Measurements from ENCODE around the gene KRTAP5-7.
"Not testable (repeated sequence)": the region's sequence is repeated elsewhere in the genome, so short reads cannot be mapped to it uniquely, and the experiment has no call there.

KRTAP5-7 gene

GRCh38 chr11:71526796-71527575 lies at the start of gene KRTAP5-7:
Gene KRTAP5-7 (plus strand): TSS chr11:71527267. CDS start chr11:71527301, 34 bp downstream.
- not testable (repeated sequence) for DNase-seq

- DNase-seq: no peak
Observed at GRCh38 chr11:71477641-71478527, 49.2 kb upstream of the KRTAP5-7 start.

GRCh38 chr11:71478528-71478840 lies 48.6 kb upstream of the KRTAP5-7 start:
- no peak for DNase-seq

GRCh38 chr11:71481101-71481960 lies 45.7 kb upstream of the KRTAP5-7 start:
- no peak for DNase-seq

- no peak for DNase-seq
Observed at GRCh38 chr11:71482216-71482615, 44.9 kb upstream of the KRTAP5-7 start.

- no peak for DNase-seq
Observed at GRCh38 chr11:71482746-71483364, 44.2 kb upstream of the KRTAP5-7 start.

GRCh38 chr11:71483692-71484091 lies 43.4 kb upstream of the KRTAP5-7 start:
- no peak for DNase-seq

GRCh38 chr11:71484248-71485062 lies 42.6 kb upstream of the KRTAP5-7 start:
- DNase-seq: no peak

GRCh38 chr11:71485063-71485399 lies 42.0 kb upstream of the KRTAP5-7 start:
- no peak for DNase-seq

GRCh38 chr11:71485466-71485865 lies 41.6 kb upstream of the KRTAP5-7 start:
- DNase-seq: no peak

- no peak for DNase-seq
Observed at GRCh38 chr11:71486320-71486719, 40.7 kb upstream of the KRTAP5-7 start.

- no peak for DNase-seq
Observed at GRCh38 chr11:71488681-71489270, 38.3 kb upstream of the KRTAP5-7 start.

GRCh38 chr11:71489311-71490043 lies 37.6 kb upstream of the KRTAP5-7 start:
- no peak for DNase-seq

GRCh38 chr11:71490044-71490730 lies 36.9 kb upstream of the KRTAP5-7 start:
- DNase-seq: no peak

- no peak for DNase-seq
Observed at GRCh38 chr11:71490731-71491390, 36.2 kb upstream of the KRTAP5-7 start.

- no peak for DNase-seq
Observed at GRCh38 chr11:71491531-71491930, 35.5 kb upstream of the KRTAP5-7 start.

GRCh38 chr11:71491940-71492339 lies 35.1 kb upstream of the KRTAP5-7 start:
- no peak for DNase-seq

GRCh38 chr11:71495286-71496230 lies 31.5 kb upstream of the KRTAP5-7 start:
- no peak for DNase-seq
